OCI-LY7 (cell line): ENCODE measurements around the gene ADGRD1. TPM values are rescaled to one million over a fixed set of nuclear protein-coding genes. Genes with fewer than 3 reads are reported as not detected.

ENCODE experiments used
- BruUV-seq: library from RNA; stranded (reverse); fragments of 400-500 nt; replicated peaks from 2 replicates; lab custom pipeline; 2021; lab: Mats Ljungman, UMichigan
- CTCF ChIA-PET: fragments of 300-600 bp; sonication (Branson Sonifier 250); formaldehyde crosslinking; loops from one replicate; lab custom pipeline; 2022; ENCODE audit warnings: antibody characterized with exemption; ENCODE audit not compliant: unreplicated experiment; lab: Charles Lee
- POLR2A ChIA-PET: fragments of 300-600 bp; sonication (Branson Sonifier 250); formaldehyde crosslinking; loops from one replicate; lab custom pipeline; 2022; ENCODE audit warnings: antibody characterized with exemption; lab: Charles Lee
- DNase-seq: peaks from one replicate; pipeline ENCODE4 v3.0.0-alpha.2; 2015; ENCODE audit warnings: low spot score
- H2AFZ ChIP-seq: fragments of 200-600 bp; sonication (generic), shearing (Covaris generic); 2 replicates; pipeline ENCODE4 v1.6.1; 2014; ENCODE audit warnings: mild to moderate bottlenecking, antibody characterized with exemption, low read length, moderate library complexity
- H3K27ac ChIP-seq: fragments of 200-600 bp; sonication (generic); 2 replicates; pipeline ENCODE4 v1.5.1; 2014; ENCODE audit warnings: mixed run types, low read depth, mild to moderate bottlenecking, moderate library complexity, low read length, inconsistent platforms; ENCODE audit not compliant: poor library complexity, severe bottlenecking
- H3K36me3 ChIP-seq: fragments of 200-600 bp; sonication (generic); 2 replicates; pipeline ENCODE4 v1.6.1; 2014; ENCODE audit warnings: mild to moderate bottlenecking, antibody characterized with exemption, low read length, moderate library complexity, mixed read lengths; ENCODE audit not compliant: insufficient read depth
- H3K4me1 ChIP-seq: fragments of 200-600 bp; sonication (generic); 2 replicates; pipeline ENCODE4 v1.5.1; 2014; ENCODE audit warnings: mild to moderate bottlenecking, low read length; ENCODE audit not compliant: insufficient read depth, poor library complexity, severe bottlenecking
- H3K4me2 ChIP-seq: fragments of 200-600 bp; sonication (generic); 2 replicates; pipeline ENCODE4 v1.6.1; 2014; ENCODE audit warnings: mild to moderate bottlenecking, low read length
- H3K4me3 ChIP-seq: fragments of 200-600 bp; sonication (generic); 2 replicates; pipeline ENCODE4 v1.5.1; 2014; ENCODE audit warnings: mild to moderate bottlenecking, low read depth, low read length; ENCODE audit not compliant: poor library complexity, severe bottlenecking
- H3K79me2 ChIP-seq: fragments of 200-600 bp; sonication (generic); 2 replicates; pipeline ENCODE4 v1.6.1; 2016; ENCODE audit warnings: low read depth, mild to moderate bottlenecking, low read length, moderate library complexity, mixed read lengths; ENCODE audit not compliant: insufficient read depth
- H3K9me2 ChIP-seq: fragments of 200-600 bp; sonication (generic); 2 replicates; pipeline ENCODE4 v1.6.1; 2016; ENCODE audit warnings: mild to moderate bottlenecking, low read length, mixed read lengths; ENCODE audit not compliant: insufficient read depth
- H3K9me3 ChIP-seq: fragments of 200-600 bp; sonication (generic); 2 replicates; pipeline ENCODE4 v1.6.1; 2014; ENCODE audit warnings: mild to moderate bottlenecking, mixed run types, low read length, mixed read lengths
- H4K20me1 ChIP-seq: fragments of 200-600 bp; sonication (generic); 2 replicates; pipeline ENCODE4 v1.6.1; 2014; ENCODE audit warnings: mild to moderate bottlenecking, antibody characterized with exemption, low read length, moderate library complexity, mixed read lengths; ENCODE audit not compliant: insufficient read depth
- CTCF ChIP-seq: fragments of 200-600 bp; sonication (generic); conservative IDR thresholded peaks from 2 replicates; pipeline ENCODE4 v1.5.1; 2014; ENCODE audit warnings: mild to moderate bottlenecking, antibody characterized with exemption, low read length, moderate library complexity, mixed read lengths
- EZH2phosphoT487 ChIP-seq: fragments of 200-600 bp; sonication (generic); IDR thresholded peaks from 2 replicates; pipeline ENCODE4 v1.6.1; 2018; ENCODE audit warnings: low read depth, borderline replicate concordance, mild to moderate bottlenecking, mixed run types, antibody characterized with exemption, low read length, moderate library complexity, mixed read lengths
- intact Hi-C: fragments of 100-400 bp; cut with micrococcal nuclease; formaldehyde crosslinking; loops from one replicate; pipeline ENCODE4 v1.10.0; 2022; ENCODE audit not compliant: unreplicated experiment
- total RNA-seq, 2 experiments: library from RNA; depleted of rRNA in 1 of 2; stranded (reverse); fragments of >200 nt in 1 of 2; shearing (Covaris generic) in 1 of 2; gene quantifications; 2 replicates each; pipeline ENCODE4 v1.2.3, GENCODE V29; 2014 to 2022

ADGRD1 gene
- total RNA-seq, 2 experiments from 2014 or later = 1.0 to 1.7 TPM

GRCh38 chr12:131075194-131075593 is 121.5 kb downstream of the ADGRD1 start:
- TF ChIP-seq EZH2phosphoT487 (no peak), CTCF (no peak)
- DNase-seq = no peak
- no peaks in the 10 kb centered on the region for H3K9me2 ChIP-seq
- H3K4me2 ChIP-seq = no peak overlapping the region
- no peak overlapping the region for H2AFZ ChIP-seq
- H3K27ac ChIP-seq = no peak overlapping the region
- no peaks in the 10 kb centered on the region for H4K20me1 ChIP-seq
- no peaks in the 10 kb centered on the region for H3K36me3 ChIP-seq
- intact Hi-C loops = no loop called here
- ChIA-PET POLR2A (no interaction called here), CTCF (no interaction called here)
- H3K4me3 ChIP-seq = no peak overlapping the region
- H3K4me1 ChIP-seq = no peaks in the 10 kb centered on the region
- no peaks in the 10 kb centered on the region for H3K79me2 ChIP-seq
- no TSS peak for BruUV-seq
- H3K9me3 ChIP-seq = 0 out of 2 replicates have a peak, but pooled peaks cover 4% of the 10 kb centered on the region

GRCh38 chr12:131075611-131076010 is 121.9 kb downstream of the ADGRD1 start:
- ChIA-PET POLR2A (no interaction called here), CTCF (interaction anchor here (0.6 kb wide), 1 partner anchor 1788 kb away, joined by 3 read pairs; no protein-coding TSS in a partner anchor)
- H2AFZ ChIP-seq = no peak overlapping the region
- DNase-seq = no peak
- no peaks in the 10 kb centered on the region for H4K20me1 ChIP-seq
- intact Hi-C loops = no loop called here
- H3K4me3 ChIP-seq = no peak overlapping the region
- no peaks in the 10 kb centered on the region for H3K79me2 ChIP-seq
- H3K27ac ChIP-seq = no peak overlapping the region
- BruUV-seq = no TSS peak
- TF ChIP-seq EZH2phosphoT487 = no peak
- no peak for TF ChIP-seq CTCF
- H3K36me3 ChIP-seq = no peaks in the 10 kb centered on the region
- no peaks in the 10 kb centered on the region for H3K4me1 ChIP-seq
- 0 out of 2 replicates have a peak, but pooled peaks cover 4% of the 10 kb centered on the region for H3K9me3 ChIP-seq
- no peaks in the 10 kb centered on the region for H3K9me2 ChIP-seq
- H3K4me2 ChIP-seq = no peak overlapping the region

GRCh38 chr12:131076296-131076695 is 122.6 kb downstream of the ADGRD1 start:
- no peak for TF ChIP-seq EZH2phosphoT487
- no peak for TF ChIP-seq CTCF
- CTCF ChIA-PET = interaction anchor here (0.6 kb wide), 1 partner anchor 1787 kb away, joined by 3 read pairs; no protein-coding TSS in a partner anchor

More at GRCh38 chr12:131076296-131076695, 122.6 kb downstream of the ADGRD1 start:
- Histone ChIP-seq H3K27ac (no peak overlapping the region), H4K20me1 (no peaks in the 10 kb centered on the region), H3K36me3 (no peaks in the 10 kb centered on the region), H3K9me2 (no peaks in the 10 kb centered on the region), H2AFZ (no peak overlapping the region), H3K4me3 (no peak overlapping the region), H3K4me2 (no peak overlapping the region), H3K9me3 (no peaks in the 10 kb centered on the region), H3K79me2 (no peaks in the 10 kb centered on the region), H3K4me1 (no peaks in the 10 kb centered on the region)
- BruUV-seq = no TSS peak
- no peak for DNase-seq
- intact Hi-C loops = no loop called here
- POLR2A ChIA-PET = no interaction called here
